AG04450 (cell line): ENCODE measurements around the gene TTC23. TPM values are rescaled to one million over a fixed set of nuclear protein-coding genes. Genes with fewer than 3 reads are reported as not detected.

Experiments
- CTCF ChIA-PET: fragments of 300-600, 350-600 bp; formaldehyde crosslinking; extraction: SDS; loops from one replicate; lab custom pipeline; 2022; ENCODE audit warnings: antibody characterized with exemption, inconsistent platforms; lab: Charles Lee
- POLR2A ChIA-PET: fragments of 350-600 bp; formaldehyde crosslinking; extraction: SDS; loops from one replicate; lab custom pipeline; 2021; ENCODE audit warnings: antibody characterized with exemption, inconsistent platforms; lab: Yijun Ruan, JAX
- DNase-seq: peaks from one replicate; pipeline ENCODE4 v3.0.0-alpha.2; 2011; ENCODE audit warnings: low read depth, low spot score
- H3K27ac ChIP-seq: one replicate; pipeline ENCODE4 v1.5.1; 2012; ENCODE audit warnings: low read depth, low read length, control low read depth
- H3K27me3 ChIP-seq: one replicate; pipeline ENCODE4 v1.6.0; 2012; ENCODE audit warnings: low read length; ENCODE audit not compliant: control insufficient read depth, insufficient read depth
- H3K4me3 ChIP-seq: 2 replicates; pipeline ENCODE4 v1.5.1; 2011; ENCODE audit warnings: mild to moderate bottlenecking, low read depth, low read length, control low read depth
- H3K9me3 ChIP-seq: 2 replicates; pipeline ENCODE4 v1.5.1; 2012; ENCODE audit warnings: low read length; ENCODE audit not compliant: control insufficient read depth, insufficient read depth
- CTCF ChIP-seq: IDR thresholded peaks from 2 replicates; pipeline ENCODE4 v1.5.1; 2011; ENCODE audit warnings: low read depth, low read length, control low read depth, inconsistent platforms
- polyA plus RNA-seq: library from polyadenylated mRNA; depleted of rRNA; stranded (reverse); fragments of >200 nt; gene quantifications from 2 replicates; pipeline ENCODE4 v1.2.3, GENCODE V29; 2011

TTC23 gene
- polyA plus RNA-seq, 1 experiment = 7.2 TPM

DNA sequence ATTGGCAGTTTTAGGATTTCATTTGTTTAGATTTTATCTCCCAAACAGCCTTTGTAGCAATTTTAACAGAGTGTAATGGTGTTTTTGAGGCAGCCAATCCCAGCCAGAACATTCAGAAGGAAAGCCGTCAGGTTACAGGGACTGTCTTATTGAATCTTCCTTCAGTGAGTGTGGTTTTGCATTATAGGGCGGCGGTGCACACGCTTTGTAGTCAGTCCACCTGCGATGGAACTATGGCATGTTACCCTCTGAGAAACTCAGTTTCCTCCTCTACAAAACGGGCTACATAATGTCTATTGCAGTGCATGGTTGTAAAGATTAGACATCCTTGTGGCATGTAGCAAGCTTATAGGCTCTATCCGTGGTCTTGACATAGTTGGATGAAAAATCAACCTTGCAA, 2.9 kb upstream of the TTC23 start:
- Histone ChIP-seq H3K4me3 (peak overlapping the region; percentile 77), H3K27ac (no peak overlapping the region), H3K27me3 (no peaks in the 10 kb centered on the region), H3K9me3 (no peaks in the 10 kb centered on the region)
- POLR2A ChIA-PET = interaction anchor here (0.7 to 1.0 kb wide), 2 partner anchors 108 to 452 kb away, joined by 3 read pairs; no protein-coding TSS in a partner anchor
- no peak for DNase-seq
- TF ChIP-seq CTCF = no peak
- CTCF ChIA-PET = interaction anchor here (1.0 to 1.6 kb wide), 3 partner anchors 20 to 473 kb away, joined by 3 to 7 read pairs (median 3); no protein-coding TSS in a partner anchor

GRCh38 chr15:99250857-99251841, 1.8 kb upstream of the TTC23 start, which contains the start of gene LRRC28:
TSS of gene LRRC28 (plus strand) at chr15:99251481. CDS start at chr15:99255958, 4,477 bp downstream.
- no peak for TF ChIP-seq CTCF
- Histone ChIP-seq H3K9me3 (no peaks in the 10 kb centered on the region), H3K27ac (peak within 1 kb of the TSS; percentile 84), H3K27me3 (no peaks in the 10 kb centered on the region), H3K4me3 (peak within 1 kb of the TSS; percentile 86)
- DNase-seq = peak; percentile 98
- ChIA-PET CTCF (interaction anchor here (0.6 to 1.6 kb wide), 4 partner anchors 21 to 471 kb away, joined by 3 to 7 read pairs (median 3); no protein-coding TSS in a partner anchor), POLR2A (interaction anchor here (0.7 to 1.2 kb wide), 6 partner anchors 12 to 482 kb away, joined by 3 to 5 read pairs (median 3); partner anchors contain the start of genes LYSMD4 and SYNM)

GRCh38 chr15:99250494-99250856, 1.1 kb upstream of the TTC23 start:
- POLR2A ChIA-PET = no interaction called here
- no peak for DNase-seq
- no peak for TF ChIP-seq CTCF
- Histone ChIP-seq H3K9me3 (no peaks in the 10 kb centered on the region), H3K4me3 (peak overlapping the region; percentile 86), H3K27ac (peak overlapping the region; percentile 84), H3K27me3 (no peaks in the 10 kb centered on the region)
- CTCF ChIA-PET = no interaction called here

DNA sequence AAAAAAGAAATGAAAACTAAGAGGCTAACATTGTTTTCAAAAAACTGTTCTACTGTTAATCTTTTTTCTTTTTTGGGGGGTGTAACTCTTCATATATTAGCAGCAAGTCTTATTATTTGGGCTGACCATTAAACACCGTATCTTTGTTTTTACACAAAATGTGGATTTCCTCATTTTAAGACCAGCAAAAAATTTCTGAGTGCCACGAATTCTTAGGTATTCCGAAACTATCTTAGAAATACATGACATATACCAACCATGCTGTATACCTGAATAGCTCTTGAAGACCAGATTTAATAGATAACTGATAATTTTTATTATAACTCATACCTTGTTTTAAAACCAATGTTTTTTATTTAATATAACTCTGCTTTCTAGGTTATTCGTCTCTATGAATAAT, 620 bp upstream of the TTC23 start:
- no peak for TF ChIP-seq CTCF
- H3K27me3 ChIP-seq = no peaks in the 10 kb centered on the region
- POLR2A ChIA-PET = no interaction called here
- no peak overlapping the region for H3K27ac ChIP-seq
- CTCF ChIA-PET = no interaction called here
- peak overlapping the region; percentile 86 for H3K4me3 ChIP-seq
- no peak for DNase-seq
- no peaks in the 10 kb centered on the region for H3K9me3 ChIP-seq
